Measurements from ENCODE around the gene TK2. TPM values are rescaled to one million over a fixed set of nuclear protein-coding genes. Genes with fewer than 3 reads are reported as not detected.

The TK2 gene
- total and polyA plus RNA-seq, 9 of the 15 experiments (the other 6 are each of a cell fraction or from before 2014, with no cell fraction given), result 1.1 to 10.2 (median 5.3) TPM

DNA sequence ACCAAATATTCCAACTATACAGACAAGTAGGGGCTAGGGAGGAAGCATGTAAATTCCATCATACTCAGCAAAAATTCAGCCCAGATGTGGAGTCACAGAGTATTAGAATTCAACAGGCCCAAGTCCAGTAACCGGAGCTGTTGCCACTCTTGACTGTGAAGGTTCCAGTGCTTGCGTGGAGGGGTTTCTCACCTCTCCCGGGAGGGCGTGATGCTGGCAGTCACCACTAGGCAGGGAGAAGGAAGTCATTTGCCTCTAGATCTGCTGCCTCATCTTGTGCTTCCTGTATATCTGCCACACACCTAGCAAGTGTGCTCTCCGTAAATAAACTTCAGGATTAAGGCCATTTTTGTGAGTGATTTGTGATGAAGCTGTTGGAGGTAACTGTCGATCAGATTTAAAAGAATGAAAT lies 1.4 kb upstream of the TK2 start (continued):
- no peak for TF ChIP-seq ZHX1 (conservative IDR thresholded peaks at IDR 0.05; ENCODE audit: low read length)
- TF ChIP-seq PRDM10 (IDR thresholded peaks at IDR 0.05; ENCODE audit: partially characterized antibody), result peak; percentile 44
- no peak for TF ChIP-seq EWSR1 (IDR thresholded peaks at IDR 0.05; ENCODE audit: borderline replicate concordance, low read depth, partially characterized antibody)
- no peak for TF ChIP-seq FOXJ2 (tag; IDR thresholded peaks at IDR 0.05)
- no peak for TF ChIP-seq POLR2AphosphoS2 (IDR thresholded peaks at IDR 0.05; ENCODE audit: low read length)
- TF ChIP-seq, protein P1, sequence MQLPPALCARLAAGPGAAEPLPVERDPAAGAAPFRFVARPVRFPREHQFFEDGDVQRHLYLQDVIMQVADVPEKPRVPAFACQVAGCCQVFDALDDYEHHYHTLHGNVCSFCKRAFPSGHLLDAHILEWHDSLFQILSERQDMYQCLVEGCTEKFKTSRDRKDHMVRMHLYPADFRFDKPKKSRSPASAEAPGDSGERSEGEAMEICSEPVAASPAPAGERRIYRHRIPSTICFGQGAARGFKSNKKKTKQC (CRISPR knock-in tag; IDR thresholded peaks at IDR 0.05), result no peak
- TF ChIP-seq GATA2 (CRISPR knock-in tag; IDR thresholded peaks at IDR 0.05), result no peak
- TF ChIP-seq, protein P2, sequence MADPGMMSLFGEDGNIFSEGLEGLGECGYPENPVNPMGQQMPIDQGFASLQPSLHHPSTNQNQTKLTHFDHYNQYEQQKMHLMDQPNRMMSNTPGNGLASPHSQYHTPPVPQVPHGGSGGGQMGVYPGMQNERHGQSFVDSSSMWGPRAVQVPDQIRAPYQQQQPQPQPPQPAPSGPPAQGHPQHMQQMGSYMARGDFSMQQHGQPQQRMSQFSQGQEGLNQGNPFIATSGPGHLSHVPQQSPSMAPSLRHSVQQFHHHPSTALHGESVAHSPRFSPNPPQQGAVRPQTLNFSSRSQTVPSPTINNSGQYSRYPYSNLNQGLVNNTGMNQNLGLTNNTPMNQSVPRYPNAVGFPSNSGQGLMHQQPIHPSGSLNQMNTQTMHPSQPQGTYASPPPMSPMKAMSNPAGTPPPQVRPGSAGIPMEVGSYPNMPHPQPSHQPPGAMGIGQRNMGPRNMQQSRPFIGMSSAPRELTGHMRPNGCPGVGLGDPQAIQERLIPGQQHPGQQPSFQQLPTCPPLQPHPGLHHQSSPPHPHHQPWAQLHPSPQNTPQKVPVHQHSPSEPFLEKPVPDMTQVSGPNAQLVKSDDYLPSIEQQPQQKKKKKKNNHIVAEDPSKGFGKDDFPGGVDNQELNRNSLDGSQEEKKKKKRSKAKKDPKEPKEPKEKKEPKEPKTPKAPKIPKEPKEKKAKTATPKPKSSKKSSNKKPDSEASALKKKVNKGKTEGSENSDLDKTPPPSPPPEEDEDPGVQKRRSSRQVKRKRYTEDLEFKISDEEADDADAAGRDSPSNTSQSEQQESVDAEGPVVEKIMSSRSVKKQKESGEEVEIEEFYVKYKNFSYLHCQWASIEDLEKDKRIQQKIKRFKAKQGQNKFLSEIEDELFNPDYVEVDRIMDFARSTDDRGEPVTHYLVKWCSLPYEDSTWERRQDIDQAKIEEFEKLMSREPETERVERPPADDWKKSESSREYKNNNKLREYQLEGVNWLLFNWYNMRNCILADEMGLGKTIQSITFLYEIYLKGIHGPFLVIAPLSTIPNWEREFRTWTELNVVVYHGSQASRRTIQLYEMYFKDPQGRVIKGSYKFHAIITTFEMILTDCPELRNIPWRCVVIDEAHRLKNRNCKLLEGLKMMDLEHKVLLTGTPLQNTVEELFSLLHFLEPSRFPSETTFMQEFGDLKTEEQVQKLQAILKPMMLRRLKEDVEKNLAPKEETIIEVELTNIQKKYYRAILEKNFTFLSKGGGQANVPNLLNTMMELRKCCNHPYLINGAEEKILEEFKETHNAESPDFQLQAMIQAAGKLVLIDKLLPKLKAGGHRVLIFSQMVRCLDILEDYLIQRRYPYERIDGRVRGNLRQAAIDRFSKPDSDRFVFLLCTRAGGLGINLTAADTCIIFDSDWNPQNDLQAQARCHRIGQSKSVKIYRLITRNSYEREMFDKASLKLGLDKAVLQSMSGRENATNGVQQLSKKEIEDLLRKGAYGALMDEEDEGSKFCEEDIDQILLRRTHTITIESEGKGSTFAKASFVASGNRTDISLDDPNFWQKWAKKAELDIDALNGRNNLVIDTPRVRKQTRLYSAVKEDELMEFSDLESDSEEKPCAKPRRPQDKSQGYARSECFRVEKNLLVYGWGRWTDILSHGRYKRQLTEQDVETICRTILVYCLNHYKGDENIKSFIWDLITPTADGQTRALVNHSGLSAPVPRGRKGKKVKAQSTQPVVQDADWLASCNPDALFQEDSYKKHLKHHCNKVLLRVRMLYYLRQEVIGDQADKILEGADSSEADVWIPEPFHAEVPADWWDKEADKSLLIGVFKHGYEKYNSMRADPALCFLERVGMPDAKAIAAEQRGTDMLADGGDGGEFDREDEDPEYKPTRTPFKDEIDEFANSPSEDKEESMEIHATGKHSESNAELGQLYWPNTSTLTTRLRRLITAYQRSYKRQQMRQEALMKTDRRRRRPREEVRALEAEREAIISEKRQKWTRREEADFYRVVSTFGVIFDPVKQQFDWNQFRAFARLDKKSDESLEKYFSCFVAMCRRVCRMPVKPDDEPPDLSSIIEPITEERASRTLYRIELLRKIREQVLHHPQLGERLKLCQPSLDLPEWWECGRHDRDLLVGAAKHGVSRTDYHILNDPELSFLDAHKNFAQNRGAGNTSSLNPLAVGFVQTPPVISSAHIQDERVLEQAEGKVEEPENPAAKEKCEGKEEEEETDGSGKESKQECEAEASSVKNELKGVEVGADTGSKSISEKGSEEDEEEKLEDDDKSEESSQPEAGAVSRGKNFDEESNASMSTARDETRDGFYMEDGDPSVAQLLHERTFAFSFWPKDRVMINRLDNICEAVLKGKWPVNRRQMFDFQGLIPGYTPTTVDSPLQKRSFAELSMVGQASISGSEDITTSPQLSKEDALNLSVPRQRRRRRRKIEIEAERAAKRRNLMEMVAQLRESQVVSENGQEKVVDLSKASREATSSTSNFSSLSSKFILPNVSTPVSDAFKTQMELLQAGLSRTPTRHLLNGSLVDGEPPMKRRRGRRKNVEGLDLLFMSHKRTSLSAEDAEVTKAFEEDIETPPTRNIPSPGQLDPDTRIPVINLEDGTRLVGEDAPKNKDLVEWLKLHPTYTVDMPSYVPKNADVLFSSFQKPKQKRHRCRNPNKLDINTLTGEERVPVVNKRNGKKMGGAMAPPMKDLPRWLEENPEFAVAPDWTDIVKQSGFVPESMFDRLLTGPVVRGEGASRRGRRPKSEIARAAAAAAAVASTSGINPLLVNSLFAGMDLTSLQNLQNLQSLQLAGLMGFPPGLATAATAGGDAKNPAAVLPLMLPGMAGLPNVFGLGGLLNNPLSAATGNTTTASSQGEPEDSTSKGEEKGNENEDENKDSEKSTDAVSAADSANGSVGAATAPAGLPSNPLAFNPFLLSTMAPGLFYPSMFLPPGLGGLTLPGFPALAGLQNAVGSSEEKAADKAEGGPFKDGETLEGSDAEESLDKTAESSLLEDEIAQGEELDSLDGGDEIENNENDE (IDR thresholded peaks at IDR 0.05; ENCODE audit: low read depth, low read length), result no peak
- TF ChIP-seq CHCHD3 (CRISPR knock-in tag; IDR thresholded peaks at IDR 0.05), result no peak
- TF ChIP-seq ERF (CRISPR knock-in tag; IDR thresholded peaks at IDR 0.05), result no peak
